GM10847 (cell line): ENCODE results near the gene MAN2B1.

ENCODE experiments used
- POLR2A ChIP-seq: IDR thresholded peaks from 2 replicates; pipeline ENCODE4 v1.6.1; 2011; ENCODE audit not compliant: insufficient read length; ENCODE audit errors: extremely low read depth

Gene MAN2B1

DNA sequence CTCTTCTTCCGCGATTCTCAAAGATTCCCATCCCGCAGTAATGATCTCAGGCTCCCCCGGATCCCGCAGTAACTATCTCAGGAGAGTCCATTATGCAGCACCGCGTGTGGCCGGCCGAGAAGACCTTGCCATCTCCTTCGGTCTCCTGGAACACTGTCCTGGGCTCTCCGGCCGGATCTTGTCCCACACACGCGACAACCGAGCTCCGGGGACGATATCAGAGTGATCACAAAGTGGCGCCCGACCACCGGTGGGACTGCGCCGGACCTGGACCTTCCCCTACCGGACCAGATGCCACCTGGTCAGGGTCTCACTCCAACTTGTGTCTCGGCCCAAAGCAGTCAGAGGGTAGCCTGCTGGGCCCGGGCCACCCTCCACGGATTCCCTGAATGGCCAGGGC is 24.0 kb downstream of the MAN2B1 start:
- TF ChIP-seq POLR2A: no peak

DNA sequence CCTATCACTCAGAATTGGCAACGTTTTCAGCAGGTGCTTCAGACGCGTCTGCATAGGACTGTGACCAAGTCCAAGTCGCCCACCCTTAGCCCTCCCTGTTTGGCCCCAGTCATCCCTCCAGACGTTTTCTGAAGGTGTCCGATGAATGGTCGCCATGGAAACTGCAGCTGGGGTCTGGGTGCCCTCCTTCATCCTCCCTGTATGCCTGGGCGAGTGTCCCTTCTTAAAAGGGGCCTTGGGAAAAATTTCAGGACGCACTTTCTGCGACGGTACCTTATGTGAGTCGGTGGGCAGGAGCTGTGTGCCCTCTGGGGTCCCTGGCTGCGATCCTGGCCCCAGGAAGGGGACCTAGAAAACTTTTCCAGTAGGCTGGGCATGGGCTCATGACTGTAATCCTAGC is 25.1 kb downstream of the MAN2B1 start:
- no peak for TF ChIP-seq POLR2A

DNA sequence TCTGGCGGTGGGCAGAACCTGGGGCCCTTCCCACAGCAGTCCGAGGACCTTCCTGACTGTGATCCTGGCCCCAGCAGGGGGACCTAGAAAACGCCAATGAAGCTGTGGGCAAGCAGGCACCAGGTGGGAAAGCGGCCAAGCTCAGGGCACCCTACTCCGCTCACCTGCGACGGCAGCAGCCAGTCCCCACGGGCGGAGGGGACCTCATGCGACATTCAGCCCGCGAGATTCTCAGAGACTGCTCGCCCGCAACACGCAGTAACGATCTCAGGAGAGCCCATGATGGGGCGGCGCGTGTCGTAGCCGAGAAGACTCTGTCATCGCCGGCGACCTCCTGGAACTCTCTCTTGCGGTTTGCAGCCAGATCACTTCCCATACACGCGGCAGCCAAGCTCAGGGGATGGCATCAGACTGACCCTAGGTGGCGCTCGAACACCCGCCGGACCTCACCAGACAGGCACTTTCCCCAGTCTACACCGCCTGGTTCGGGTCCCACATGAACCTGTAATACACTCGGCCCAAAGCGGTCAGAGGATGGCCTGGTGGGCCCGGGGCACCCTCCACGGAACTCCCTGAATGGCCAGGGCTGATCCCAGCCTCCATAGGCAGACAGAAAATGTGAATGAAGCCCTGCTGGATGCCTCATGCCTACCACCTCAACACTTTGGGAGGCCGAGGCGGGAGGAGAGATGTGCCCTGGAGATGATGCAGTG is 26.5 kb downstream of the MAN2B1 start:
- TF ChIP-seq POLR2A: peak; percentile 23

DNA sequence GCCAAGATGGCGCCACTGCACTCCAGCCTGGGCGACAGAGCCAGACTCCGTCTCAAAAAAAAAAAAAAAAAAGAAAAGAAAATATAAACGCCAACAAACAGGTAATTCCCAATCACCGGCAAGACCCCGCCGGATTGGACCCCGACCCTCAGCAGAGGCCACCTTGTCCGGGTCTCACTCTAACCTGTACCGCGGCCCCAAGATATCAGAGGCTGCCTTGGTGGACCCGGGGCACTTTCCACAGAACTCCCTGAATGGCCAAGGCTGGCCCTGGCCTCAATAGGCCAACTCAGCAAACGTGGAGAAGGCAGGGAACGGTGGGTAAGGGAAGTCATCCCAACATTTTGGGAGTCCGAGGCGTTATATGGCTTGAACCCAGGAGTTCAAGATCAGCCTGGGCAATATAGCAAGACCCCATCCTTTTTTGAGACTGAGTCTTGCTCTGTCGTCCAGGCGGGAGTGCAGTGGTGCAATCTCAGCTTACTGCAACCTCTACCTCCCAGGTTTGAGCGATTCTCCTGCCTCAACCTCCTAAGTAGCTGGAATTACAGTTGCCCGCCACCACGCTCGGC is 27.8 kb downstream of the MAN2B1 start:
- no peak for TF ChIP-seq POLR2A

DNA sequence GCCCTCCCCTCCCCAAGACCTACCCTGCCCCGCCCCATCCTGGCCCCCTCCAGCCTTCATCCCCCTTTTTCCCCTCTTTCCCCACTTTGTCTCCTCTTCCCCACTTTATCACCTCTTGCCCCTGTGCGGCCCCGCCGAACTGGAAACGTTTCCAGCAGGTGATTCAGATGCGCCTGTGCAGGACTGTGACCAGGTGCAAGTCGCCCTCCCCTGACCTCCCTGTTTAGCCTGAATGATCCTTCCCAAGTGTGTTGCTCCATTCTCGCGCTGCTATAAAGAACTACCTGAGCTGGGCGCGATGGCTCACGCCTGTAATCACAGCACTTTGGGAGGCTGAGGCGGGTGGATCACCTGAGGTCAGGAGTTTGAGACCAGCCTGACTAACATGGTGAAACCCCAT is 29.9 kb downstream of the MAN2B1 start:
- no peak for TF ChIP-seq POLR2A

DNA sequence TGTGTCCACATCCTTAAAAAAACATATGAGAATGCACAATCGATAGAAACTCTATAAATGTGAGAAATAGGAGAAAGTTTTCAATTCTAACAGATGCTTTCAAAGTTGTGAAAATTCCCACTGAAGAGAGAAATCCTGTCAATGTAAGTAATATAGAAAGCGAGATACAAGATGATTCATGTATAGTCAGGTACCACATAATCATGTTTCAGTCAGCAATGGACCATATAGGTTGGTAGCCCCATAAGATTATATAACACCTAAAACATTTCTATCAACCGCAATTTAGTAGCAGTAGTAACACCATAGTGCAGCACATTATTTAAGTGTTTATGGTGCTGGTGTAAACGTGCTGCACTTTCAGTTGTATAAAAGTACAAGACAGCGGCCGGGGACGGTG is 37.3 kb downstream of the MAN2B1 start:
- no peak for TF ChIP-seq POLR2A

DNA sequence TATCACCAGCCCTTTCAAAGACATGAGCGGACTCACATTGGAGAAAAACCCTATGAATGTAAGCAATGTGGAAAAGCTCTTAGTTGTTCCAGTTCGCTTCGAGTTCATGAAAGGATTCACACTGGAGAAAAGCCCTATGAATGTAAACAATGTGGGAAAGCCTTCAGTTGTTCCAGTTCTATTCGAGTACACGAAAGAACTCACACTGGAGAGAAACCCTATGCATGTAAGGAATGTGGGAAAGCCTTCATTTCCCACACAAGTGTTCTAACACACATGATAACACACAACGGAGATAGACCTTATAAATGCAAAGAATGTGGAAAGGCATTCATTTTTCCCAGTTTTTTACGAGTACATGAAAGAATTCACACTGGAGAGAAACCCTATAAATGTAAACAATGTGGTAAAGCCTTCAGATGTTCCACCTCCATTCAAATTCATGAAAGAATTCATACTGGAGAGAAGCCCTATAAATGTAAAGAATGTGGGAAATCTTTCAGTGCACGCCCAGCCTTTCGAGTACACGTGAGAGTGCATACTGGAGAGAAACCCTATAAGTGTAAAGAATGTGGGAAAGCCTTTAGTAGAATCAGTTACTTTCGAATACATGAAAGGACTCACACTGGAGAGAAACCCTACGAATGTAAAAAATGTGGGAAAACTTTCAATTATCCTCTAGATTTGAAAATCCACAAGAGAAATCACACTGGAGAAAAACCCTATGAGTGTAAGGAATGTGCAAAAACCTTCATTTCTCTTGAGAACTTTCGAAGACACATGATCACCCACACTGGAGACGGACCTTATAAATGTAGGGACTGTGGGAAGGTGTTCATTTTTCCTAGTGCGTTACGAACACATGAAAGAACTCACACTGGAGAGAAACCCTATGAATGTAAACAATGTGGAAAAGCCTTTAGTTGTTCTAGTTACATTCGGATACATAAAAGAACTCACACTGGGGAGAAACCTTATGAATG is 38.2 kb downstream of the MAN2B1 start:
- TF ChIP-seq POLR2A: no peak

DNA sequence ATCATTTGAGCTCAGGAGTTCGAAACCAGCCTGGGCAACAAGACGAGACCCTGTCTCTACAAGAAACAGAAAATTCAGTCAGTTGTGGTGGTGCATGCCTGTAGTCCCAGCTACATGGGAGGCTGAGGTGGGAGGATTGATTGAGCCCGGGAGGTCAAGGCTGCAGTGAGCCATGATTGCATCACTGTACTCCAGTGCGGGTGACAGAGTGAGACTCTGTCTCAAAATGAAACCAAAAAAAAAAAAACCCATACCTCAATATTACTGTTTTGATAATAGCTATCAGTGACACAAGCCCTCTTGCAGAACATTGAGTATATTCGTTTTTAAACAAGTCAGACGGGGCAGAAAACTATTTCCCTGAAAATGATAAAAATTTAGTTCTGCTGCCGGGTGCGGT is 39.6 kb downstream of the MAN2B1 start:
- no peak for TF ChIP-seq POLR2A

DNA sequence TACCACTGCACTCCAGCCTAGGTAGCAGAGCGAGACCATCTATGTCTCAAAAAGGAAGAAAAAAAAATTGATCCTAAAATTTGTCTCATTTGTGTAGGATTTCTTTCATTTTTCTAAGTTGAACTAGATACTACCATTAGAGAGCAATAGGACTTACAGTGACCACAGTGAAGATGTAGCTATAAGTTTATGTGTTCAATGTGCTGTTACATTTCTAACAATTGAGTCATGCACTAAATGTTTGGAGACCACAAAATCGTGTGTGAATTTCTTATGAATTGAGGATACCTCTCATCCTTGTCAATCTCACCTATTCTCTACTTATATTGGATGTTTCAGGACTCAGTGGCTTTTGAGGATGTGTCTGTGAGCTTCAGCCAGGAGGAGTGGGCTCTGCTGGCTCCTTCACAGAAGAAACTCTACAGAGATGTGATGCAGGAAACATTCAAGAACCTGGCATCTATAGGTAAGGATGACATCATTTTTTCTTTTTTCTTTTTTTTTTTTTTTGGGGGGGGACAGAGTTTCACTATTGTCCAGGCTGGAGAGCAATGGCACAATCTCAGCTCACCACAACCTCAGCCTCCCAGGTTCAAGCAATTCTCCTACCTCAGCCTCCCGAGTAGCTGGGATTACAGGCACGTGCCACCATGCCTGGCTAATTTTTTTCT is 43.0 kb downstream of the MAN2B1 start:
- TF ChIP-seq POLR2A: no peak

DNA sequence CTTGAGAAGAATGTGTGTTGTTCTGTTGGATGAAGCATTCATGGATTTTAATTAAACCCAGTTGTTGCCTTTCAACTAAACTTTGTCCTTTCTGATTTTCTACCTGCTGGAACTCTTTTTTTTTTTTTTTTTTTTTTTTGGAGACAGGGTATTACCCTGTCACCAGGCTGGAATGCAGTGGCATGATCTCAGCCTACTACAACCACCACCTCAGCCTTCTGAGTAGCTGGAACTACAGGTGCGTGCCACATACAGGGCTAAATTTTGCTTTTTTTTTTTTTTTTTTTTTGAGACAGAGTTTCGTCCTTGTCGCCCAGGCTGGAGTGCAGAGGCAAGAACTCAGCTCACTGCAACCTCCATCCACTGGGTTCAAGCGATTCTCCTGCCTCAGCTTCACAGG is 48.9 kb downstream of the MAN2B1 start:
- TF ChIP-seq POLR2A: no peak

DNA sequence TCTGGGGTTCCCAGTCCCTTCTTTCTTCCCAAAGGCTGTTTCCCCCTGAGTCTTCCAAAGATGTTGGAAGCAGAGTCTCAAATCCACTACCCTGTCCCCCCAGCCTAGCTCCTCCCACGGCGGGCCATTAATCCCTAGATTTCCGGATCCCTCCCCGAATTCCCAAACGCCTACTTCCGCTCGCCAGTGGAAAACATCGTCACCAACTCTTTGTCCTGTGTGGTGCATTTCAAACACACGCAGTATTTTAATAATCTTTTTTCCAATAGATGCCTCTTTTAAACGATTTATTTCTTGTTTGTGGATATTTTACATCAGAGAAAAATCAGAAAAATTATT is 55.2 kb downstream of the MAN2B1 start:
- no peak for TF ChIP-seq POLR2A

DNA sequence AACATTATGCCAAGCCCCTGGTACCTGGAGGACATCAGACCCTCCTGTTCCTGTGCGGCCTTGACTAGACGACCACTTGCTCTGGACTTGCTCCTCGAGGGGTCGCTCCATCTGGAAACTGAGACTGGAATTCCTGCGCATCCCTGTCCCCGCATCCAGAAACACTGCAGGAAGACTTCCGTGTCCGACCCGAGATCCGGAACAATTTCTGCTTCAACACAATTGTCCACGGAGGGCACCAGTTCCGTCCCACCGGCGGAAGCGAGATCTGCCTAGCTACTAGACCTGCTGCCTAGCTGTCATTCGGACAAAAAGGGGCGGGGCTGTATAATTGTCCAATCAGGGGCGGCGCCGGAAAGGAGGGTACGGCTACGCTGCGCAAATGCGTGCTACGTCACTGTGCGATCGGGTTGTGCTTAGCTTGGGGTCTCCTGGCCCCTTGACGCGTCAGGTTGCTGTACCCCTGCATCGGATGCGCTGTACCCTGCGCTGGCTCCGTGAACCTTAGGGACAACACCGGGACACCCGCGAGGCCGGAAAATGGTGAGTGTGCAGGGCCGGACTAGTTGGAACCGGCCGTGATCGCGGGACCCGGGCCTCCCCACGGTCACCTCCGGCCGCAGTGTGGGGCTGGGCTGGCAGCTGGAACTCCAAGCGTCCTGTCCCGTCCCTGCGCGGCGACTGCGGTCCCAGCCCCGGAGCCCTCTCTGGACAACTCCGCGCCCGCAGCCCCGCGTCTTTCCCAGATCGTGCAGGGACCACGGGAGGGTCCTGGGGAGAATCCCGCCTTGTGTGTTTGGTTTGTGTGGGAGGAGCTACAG is 55.8 kb downstream of the MAN2B1 start, which contains the start of the genes ZNF490 and ZNF791:
TSS of gene ZNF490 (minus strand) at position 274 of the 821 bp plus-strand sequence. CDS start at position 141, 133 bp downstream.
TSS of gene ZNF791 (plus strand) at position 381 of the 821 bp plus-strand sequence. CDS start at position 541, 160 bp downstream.
- peak; percentile 93 for TF ChIP-seq POLR2A

DNA sequence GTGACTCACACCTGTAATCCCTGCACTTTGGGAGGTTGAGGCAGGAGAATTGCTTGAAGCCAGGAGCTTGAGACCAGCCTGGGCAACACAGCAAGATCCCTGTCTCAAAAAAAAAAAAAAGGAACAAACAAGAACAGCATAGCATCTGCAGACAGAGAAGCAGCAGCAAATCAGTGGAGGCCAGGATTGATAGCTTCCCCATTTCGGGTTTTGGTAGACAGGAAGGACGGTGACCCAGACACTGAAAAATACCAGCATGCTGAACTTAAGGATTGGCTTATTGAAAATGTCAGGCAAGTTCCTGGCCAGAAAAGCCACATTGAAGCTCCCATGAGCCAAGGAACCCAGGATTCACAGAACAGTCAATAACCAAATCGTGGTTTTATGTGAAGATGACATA is 58.9 kb downstream of the MAN2B1 start:
- TF ChIP-seq POLR2A: no peak

DNA sequence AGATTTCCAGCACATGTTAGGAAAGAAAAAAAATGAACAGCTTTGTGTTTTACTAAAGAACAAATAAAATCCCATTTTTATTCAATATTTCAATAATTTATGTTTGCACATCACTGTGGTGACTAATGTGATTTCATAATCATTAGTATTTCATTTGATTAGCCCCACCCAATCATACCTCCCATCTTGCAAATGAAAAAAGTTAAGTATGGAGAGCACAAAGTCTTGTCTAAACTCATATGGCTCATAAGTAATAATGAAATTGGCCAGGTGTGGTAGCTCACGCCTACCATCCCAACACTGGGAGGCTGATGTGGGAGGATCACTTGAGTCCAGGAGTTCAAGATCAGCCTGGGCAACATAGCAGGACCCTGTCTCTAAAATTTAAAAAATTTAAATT is 59.7 kb downstream of the MAN2B1 start:
- no peak for TF ChIP-seq POLR2A
